Measurements from ENCODE around the gene MYOD1.
A peak's percentile ranks its signal among the peaks of the same experiment; 100 is the strongest.

GRCh38 chr11:17770917-17771316, 51.5 kb downstream of the MYOD1 start:
- peak; percentile 30 for TF ChIP-seq CTCF (conservative IDR thresholded peaks at IDR 0.05; ENCODE audit: low read depth, low read length)
- TF ChIP-seq EZH2 (IDR thresholded peaks at IDR 0.05; ENCODE audit: low read length, unreplicated experiment), result no peak
- no peak for TF ChIP-seq EZH2phosphoT487 (IDR thresholded peaks at IDR 0.05; ENCODE audit: borderline replicate concordance, low read length)

All from PC-3 (cell line).